ENCODE measurements around the gene MAGEB2. TPM values are rescaled to one million over a fixed set of nuclear protein-coding genes. Genes with fewer than 3 reads are reported as not detected.

Gene MAGEB2
- total RNA-seq, 2 experiments from 2014 or later = not detected

DNA sequence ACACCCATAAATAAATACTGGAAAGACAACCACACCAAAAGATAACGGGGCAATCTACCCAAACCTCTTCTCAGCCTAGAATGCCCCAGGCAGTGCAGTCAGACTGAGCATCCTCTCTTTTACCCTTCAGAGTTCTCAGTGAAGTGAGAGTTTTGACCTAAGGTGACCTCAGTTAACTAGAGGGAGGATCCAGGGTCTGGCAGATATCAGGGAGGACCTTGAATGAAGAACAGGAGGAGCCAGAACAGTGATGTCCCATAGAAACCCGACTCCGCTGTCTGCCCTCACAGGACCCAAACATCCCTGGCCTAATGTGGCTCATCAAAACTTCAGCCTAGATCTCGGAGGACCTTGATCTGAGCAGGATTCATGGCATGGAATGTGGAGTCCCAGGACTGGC lies 15.0 kb downstream of the MAGEB2 start, which contains the start of gene MAGEB3:
Gene MAGEB3, plus strand, starts transcription at position 263 of the 400 bp plus-strand sequence. CDS start 5,268 bp downstream, outside the sequence.
- intact Hi-C loops (cut with DNase I, micrococcal nuclease) = no loop called here
- ATAC-seq (no peak), DNase-seq (no peak)
- Mint-ChIP-seq H3K27ac (no peak within 1 kb of the TSS), H3K4me3 (no peak within 1 kb of the TSS), H3K4me1 (no peaks in the 10 kb centered on the region), H3K36me3 (ENCODE audit: low read depth) (no peaks in the 10 kb centered on the region), H3K9me3 (ENCODE audit: low read depth) (no peaks in the 10 kb centered on the region), H3K27me3 (no peaks in the 10 kb centered on the region)
- ChIA-PET POLR2A (no interaction called here), CTCF (no interaction called here)

DNA sequence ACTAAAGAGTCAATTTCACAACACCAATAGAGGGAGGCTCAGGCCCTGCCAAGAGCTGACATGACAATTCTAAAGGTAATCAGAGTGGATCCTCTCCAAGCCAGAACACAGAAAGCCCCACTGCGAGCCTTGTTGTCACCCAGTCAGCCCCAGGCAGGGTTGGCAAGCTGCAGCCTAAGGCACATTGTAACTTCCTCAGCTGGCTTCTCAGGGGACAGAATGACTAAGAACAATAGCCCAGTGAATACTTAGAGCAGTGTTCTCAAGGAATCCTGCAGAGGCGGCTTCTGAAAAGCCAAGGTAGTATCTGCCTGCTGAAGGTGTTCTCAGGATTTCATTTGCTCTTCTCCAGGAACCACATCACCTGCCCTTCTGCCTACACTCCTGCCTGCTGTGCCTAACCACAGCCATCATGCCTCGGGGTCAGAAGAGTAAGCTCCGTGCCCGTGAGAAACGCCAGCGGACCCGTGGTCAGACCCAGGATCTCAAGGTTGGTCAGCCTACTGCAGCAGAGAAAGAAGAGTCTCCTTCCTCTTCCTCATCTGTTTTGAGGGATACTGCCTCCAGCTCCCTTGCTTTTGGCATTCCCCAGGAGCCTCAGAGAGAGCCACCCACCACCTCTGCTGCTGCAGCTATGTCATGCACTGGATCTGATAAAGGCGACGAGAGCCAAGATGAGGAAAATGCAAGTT lies 26.5 kb downstream of the MAGEB2 start, which contains the start of gene MAGEB4:
Gene MAGEB4, plus strand, starts transcription at position 277 of the 692 bp plus-strand sequence. Its CDS starts 136 bp downstream, at position 413.
- Mint-ChIP-seq H3K36me3 (ENCODE audit: low read depth) (no peaks in the 10 kb centered on the region), H3K4me3 (no peak within 1 kb of the TSS), H3K27ac (no peak within 1 kb of the TSS), H3K9me3 (ENCODE audit: low read depth) (no peaks in the 10 kb centered on the region), H3K4me1 (no peaks in the 10 kb centered on the region), H3K27me3 (no peaks in the 10 kb centered on the region)
- ATAC-seq (no peak), DNase-seq (no peak)
- ChIA-PET POLR2A (no interaction called here), CTCF (no interaction called here)
- intact Hi-C loops (cut with DNase I, micrococcal nuclease) = no loop called here

- POLR2A ChIA-PET = no interaction called here
- no peaks in the 10 kb centered on the region for H3K4me1 Mint-ChIP-seq
- intact Hi-C loops (cut with DNase I, micrococcal nuclease) = no loop called here
- H3K27me3 Mint-ChIP-seq = no peaks in the 10 kb centered on the region
- no peaks in the 10 kb centered on the region for H3K36me3 Mint-ChIP-seq (ENCODE audit: low read depth)
- no peaks in the 10 kb centered on the region for H3K9me3 Mint-ChIP-seq (ENCODE audit: low read depth)
- CTCF ChIA-PET = no interaction called here
- no peak for DNase-seq
- ATAC-seq = no peak
- H3K27ac Mint-ChIP-seq = no peak within 1 kb of the TSS
- no peak within 1 kb of the TSS for H3K4me3 Mint-ChIP-seq
Observed at GRCh38 chrX:30246769-30247489, 31.6 kb downstream of the MAGEB2 start, which contains the start of gene MAGEB1. TSS of gene MAGEB1 (plus strand) at chrX:30247146. CDS start at chrX:30250494, 3,348 bp downstream.

GRCh38 chrX:30248854-30249253 lies 33.5 kb downstream of the MAGEB2 start:
- H3K4me1 Mint-ChIP-seq = no peaks in the 10 kb centered on the region
- no peaks in the 10 kb centered on the region for H3K36me3 Mint-ChIP-seq (ENCODE audit: low read depth)
- no peaks in the 10 kb centered on the region for H3K9me3 Mint-ChIP-seq (ENCODE audit: low read depth)
- no peak for DNase-seq
- ChIA-PET CTCF (no interaction called here), POLR2A (no interaction called here)
- no peak overlapping the region for H3K27ac Mint-ChIP-seq
- H3K27me3 Mint-ChIP-seq = no peaks in the 10 kb centered on the region
- ATAC-seq = no peak
- no peak overlapping the region for H3K4me3 Mint-ChIP-seq
- intact Hi-C loops (cut with DNase I, micrococcal nuclease) = no loop called here

DNA sequence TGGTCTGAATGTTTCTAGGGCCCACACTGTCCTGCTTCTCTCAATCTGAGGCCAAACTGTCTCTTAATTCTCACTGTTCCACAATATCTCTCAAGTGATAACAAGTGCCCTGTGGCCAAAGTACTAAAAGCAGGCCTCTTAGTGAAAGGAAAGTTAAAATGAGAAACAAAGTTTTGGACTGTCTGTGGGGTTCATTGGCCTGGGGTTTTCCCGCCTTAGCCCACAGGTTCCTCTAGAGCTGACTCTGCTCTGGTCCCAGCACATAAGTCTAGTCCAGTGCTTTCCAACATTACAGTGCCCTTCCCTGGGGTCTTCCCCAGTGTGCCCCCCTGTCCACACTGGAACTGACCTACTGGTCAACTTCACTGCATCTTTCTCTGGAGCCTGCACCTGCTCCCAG lies 37.9 kb downstream of the MAGEB2 start:
- Mint-ChIP-seq H3K27me3 (no peaks in the 10 kb centered on the region), H3K27ac (no peak overlapping the region), H3K4me1 (no peaks in the 10 kb centered on the region), H3K4me3 (no peak overlapping the region), H3K36me3 (ENCODE audit: low read depth) (no peaks in the 10 kb centered on the region), H3K9me3 (ENCODE audit: low read depth) (no peaks in the 10 kb centered on the region)
- DNase-seq = no peak
- intact Hi-C loops (cut with DNase I, micrococcal nuclease) = no loop called here
- ChIA-PET CTCF (no interaction called here), POLR2A (no interaction called here)
- ATAC-seq = no peak

DNA sequence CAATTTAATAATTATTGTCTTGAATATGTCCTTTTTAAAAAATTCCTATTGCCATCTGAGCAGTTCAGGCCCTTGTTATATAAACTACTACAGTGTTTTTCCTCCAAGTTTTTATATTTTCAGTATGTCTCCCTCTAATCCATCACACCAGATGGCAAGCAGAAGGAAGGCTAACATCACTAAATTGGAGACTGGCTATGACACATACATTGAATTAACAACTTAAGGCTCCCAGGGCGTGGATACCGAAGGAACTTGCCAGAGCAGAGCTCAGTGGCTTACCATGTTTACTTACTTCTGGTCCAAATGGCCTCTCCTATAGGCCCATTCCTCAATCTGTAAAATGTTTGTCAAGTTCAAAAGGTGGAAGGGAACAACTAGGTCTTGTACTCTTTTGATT lies 44.6 kb downstream of the MAGEB2 start:
- intact Hi-C loops (cut with DNase I, micrococcal nuclease) = no loop called here
- no peaks in the 10 kb centered on the region for H3K27me3 Mint-ChIP-seq
- H3K27ac Mint-ChIP-seq = no peak overlapping the region
- H3K4me1 Mint-ChIP-seq = no peaks in the 10 kb centered on the region
- POLR2A ChIA-PET = no interaction called here
- DNase-seq = no peak
- CTCF ChIA-PET = interaction anchor here (0.6 kb wide), 1 partner anchor 73 kb away, joined by 3 read pairs; no protein-coding TSS in a partner anchor
- H3K4me3 Mint-ChIP-seq = no peak overlapping the region
- ATAC-seq = no peak
- no peaks in the 10 kb centered on the region for H3K36me3 Mint-ChIP-seq (ENCODE audit: low read depth)
- H3K9me3 Mint-ChIP-seq (ENCODE audit: low read depth) = no peaks in the 10 kb centered on the region

- ATAC-seq = no peak
- intact Hi-C loops (cut with DNase I, micrococcal nuclease) = no loop called here
- H3K36me3 Mint-ChIP-seq (ENCODE audit: low read depth) = no peaks in the 10 kb centered on the region
- no peaks in the 10 kb centered on the region for H3K9me3 Mint-ChIP-seq (ENCODE audit: low read depth)
- H3K27me3 Mint-ChIP-seq = no peaks in the 10 kb centered on the region
- no peak overlapping the region for H3K4me3 Mint-ChIP-seq
- POLR2A ChIA-PET = no interaction called here
- no peaks in the 10 kb centered on the region for H3K4me1 Mint-ChIP-seq
- CTCF ChIA-PET = no interaction called here
- no peak for DNase-seq
- H3K27ac Mint-ChIP-seq = no peak overlapping the region
Observed at GRCh38 chrX:30261012-30261411, 45.6 kb downstream of the MAGEB2 start.

DNA sequence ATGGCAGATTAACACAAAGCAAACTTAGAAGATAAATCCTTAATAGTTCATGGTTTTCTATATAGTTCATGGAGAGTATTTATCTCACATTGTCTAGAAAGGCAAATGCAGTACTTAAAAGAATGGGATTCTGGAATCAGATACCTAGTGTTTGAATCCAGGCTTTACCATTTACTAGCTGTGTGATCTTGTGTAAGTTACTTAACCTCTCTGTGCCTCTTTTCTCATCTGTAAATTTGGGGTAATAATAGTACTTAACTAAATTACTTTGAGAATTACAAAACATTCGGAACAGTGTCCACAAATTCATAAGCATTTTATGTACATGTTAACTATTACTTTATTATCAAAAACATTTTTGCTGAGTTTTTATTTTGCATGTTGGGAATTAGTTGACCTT lies 47.4 kb downstream of the MAGEB2 start:
- Mint-ChIP-seq H3K27ac (no peak overlapping the region), H3K9me3 (ENCODE audit: low read depth) (no peaks in the 10 kb centered on the region), H3K36me3 (ENCODE audit: low read depth) (no peaks in the 10 kb centered on the region), H3K27me3 (no peaks in the 10 kb centered on the region), H3K4me3 (no peak overlapping the region), H3K4me1 (no peaks in the 10 kb centered on the region)
- ChIA-PET POLR2A (no interaction called here), CTCF (no interaction called here)
- ATAC-seq (no peak), DNase-seq (no peak)
- intact Hi-C loops (cut with DNase I, micrococcal nuclease) = no loop called here

Other genes starting within 250 kb of the MAGEB2 start
- gene MAGEB3, start 15.1 kb downstream of the MAGEB2 start, total RNA-seq = not detected
- gene MAGEB4, start 26.4 kb downstream of the MAGEB2 start, total RNA-seq = not detected
- gene MAGEB1, start 31.6 kb downstream of the MAGEB2 start, total RNA-seq = not detected
- gene NR0B1, start 93.8 kb downstream of the MAGEB2 start, total RNA-seq = not detected

Measured in activated CD4-positive, alpha-beta T cell treated with anti-CD3 and anti-CD28 coated beads for 36 hours (primary cell).